K562 (cell line): ENCODE measurements around the gene SLC13A3. TPM values are rescaled to one million over a fixed set of nuclear protein-coding genes. Genes with fewer than 3 reads are reported as not detected.

Source experiments
- BCOR ChIP-seq: fragments of 450-650 bp; IDR thresholded peaks from 2 replicates; pipeline ENCODE4 v1.6.1; 2016
- CBX1 ChIP-seq: sonication (generic); IDR thresholded peaks from 2 replicates; pipeline ENCODE4 v1.6.1; 2016; ENCODE audit warnings: antibody characterized with exemption, low read depth, mild to moderate bottlenecking
- KDM1A ChIP-seq, 2 experiments: fragments of 450-650 bp; IDR thresholded peaks; 2 replicates each; pipeline ENCODE4 v1.6.1; 2016; ENCODE audit warnings: mild to moderate bottlenecking in 2 of 2
- MCM5 ChIP-seq: fragments of 450-650 bp; IDR thresholded peaks from 2 replicates; pipeline ENCODE4 v1.6.1; 2016; ENCODE audit warnings: low read depth
- MGA ChIP-seq: fragments of 450-650 bp; IDR thresholded peaks from 2 replicates; pipeline ENCODE4 v1.6.1; 2016; ENCODE audit warnings: mild to moderate bottlenecking, moderate library complexity
- MTA1 ChIP-seq: fragments of 450-650 bp; IDR thresholded peaks from 2 replicates; pipeline ENCODE4 v1.6.1; 2017; ENCODE audit warnings: borderline replicate concordance
- MYC ChIP-seq, 2 experiments: fragments of 250-450 bp in 1 of 2; sonication (Bioruptor Pico) in 1 of 2; IDR thresholded peaks; 2 replicates each; pipeline versions ENCODE4 v1.5.1 to v1.6.1; 2012 to 2021; ENCODE audit warnings: low read depth in 2 of 2, borderline replicate concordance in 1 of 2, improper control_type of control experiment in 1 of 2, low read length in 1 of 2, mild to moderate bottlenecking in 1 of 2, moderate library complexity in 1 of 2
- NCOA6 ChIP-seq: fragments of 450-650 bp; IDR thresholded peaks from 2 replicates; pipeline ENCODE4 v1.6.1; 2017; ENCODE audit warnings: mild to moderate bottlenecking
- POLR3G ChIP-seq: IDR thresholded peaks from 2 replicates; pipeline ENCODE4 v1.6.1; 2011; ENCODE audit not compliant: insufficient read length, insufficient replicate concordance; ENCODE audit errors: extremely low read depth
- RAD21 ChIP-seq, 2 experiments: fragments of 250-450 bp in 1 of 2; fragments of 450-650 bp in 1 of 2; sonication (Bioruptor Pico) in 1 of 2; formaldehyde crosslinking in 1 of 2; IDR thresholded peaks in 1 of 2; conservative IDR thresholded peaks in 1 of 2; 2 replicates each; pipeline versions ENCODE4 v1.4.0 to v1.8.0; 2020 to 2022; ENCODE audit warnings: mild to moderate bottlenecking in 2 of 2, moderate library complexity in 1 of 2
- RCOR1 ChIP-seq, 2 experiments: IDR thresholded peaks; 2 replicates each; pipeline ENCODE4 v1.6.1; 2012; ENCODE audit warnings: low read depth in 2 of 2, low read length in 2 of 2, borderline replicate concordance in 1 of 2, improper control_type of control experiment in 1 of 2
- SMARCA5 ChIP-seq: fragments of 450-650 bp; IDR thresholded peaks from 2 replicates; pipeline ENCODE4 v1.6.1; 2016
- TCF7 ChIP-seq: sonication (generic); IDR thresholded peaks from 2 replicates; pipeline ENCODE4 v1.6.1; 2016; ENCODE audit warnings: antibody characterized with exemption, borderline replicate concordance
- ZBTB49 ChIP-seq: sonication (generic); formaldehyde crosslinking; IDR thresholded peaks from 2 replicates; pipeline ENCODE4 v1.8.0; 2022; ENCODE audit warnings: missing genetic modification reagents, mild to moderate bottlenecking, borderline replicate concordance
- ZFP36 ChIP-seq: fragments of 150-350 bp; IDR thresholded peaks from 2 replicates; pipeline ENCODE4 v1.6.1; 2018; ENCODE audit warnings: low read length, low read depth; ENCODE audit not compliant: partially characterized antibody
- ZNF766 ChIP-seq: fragments of 200-800 bp; sonication (Bioruptor generic); conservative IDR thresholded peaks from 2 replicates; pipeline ENCODE4 v1.6.1; 2016; ENCODE audit warnings: missing genetic modification characterization, missing compliant biosample characterization
- polyA plus RNA-seq, 8 experiments: library from polyadenylated mRNA; depleted of rRNA in 4 of 8; stranded (reverse) in 5 of 8; unstranded in 3 of 8; fragments of >200 nt; fragmentation: Nextera tagmentation in 2 of 8; fragmentation: Illumina TruSeq in 1 of 8; extraction: Ambion mirVana in 2 of 8; extraction: Trizol in 1 of 8; gene quantifications; 2 replicates each; pipeline versions ENCODE4 v1.2.1 to v1.2.3, GENCODE V29; 2011 to 2014; ENCODE audit warnings: inconsistent platforms in 1 of 8, missing spikeins in 1 of 8
- total RNA-seq, 7 experiments: library from RNA; depleted of rRNA in 6 of 7; stranded (reverse); fragments of >200 nt in 6 of 7; fragmentation: Illumina TruSeq in 2 of 7; extraction: Trizol in 2 of 7; gene quantifications; 2 replicates each; pipeline versions ENCODE4 v1.2.1 to v1.2.3, GENCODE V29; 2011 to 2021; ENCODE audit warnings: low replicate concordance in 1 of 7

Gene SLC13A3
- total and polyA plus RNA-seq, 9 of the 15 experiments (the other 6 are each of a cell fraction or from before 2014, with no cell fraction given): 5.5 to 16.4 (median 8.5) TPM

DNA sequence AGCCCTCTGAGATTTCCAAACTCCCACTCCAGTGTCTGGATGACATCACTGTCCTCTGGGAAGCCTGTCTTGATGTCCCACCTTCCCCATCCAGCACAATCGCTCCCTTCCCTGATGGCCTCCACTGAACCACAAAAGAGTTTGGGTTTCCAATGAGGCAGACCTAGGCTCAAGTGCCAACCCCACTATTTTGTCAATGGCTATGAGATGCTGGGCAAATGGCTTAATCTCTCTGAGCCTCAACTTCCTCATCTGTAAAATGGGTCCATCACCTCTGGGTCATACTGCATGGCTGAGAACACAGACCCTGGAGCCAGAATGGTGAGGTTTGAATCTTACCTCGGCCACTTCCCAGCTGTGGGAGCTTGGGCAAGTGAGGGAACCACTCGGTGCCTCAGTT lies 11.7 kb downstream of the SLC13A3 start (continued):
- TF ChIP-seq MGA (no peak), CBX1 (0 out of 2 replicates have a peak, but pooled peaks have one; percentile 26), MCM5 (no peak), POLR3G (no peak), TCF7 (no peak), MYC (IDR thresholded peaks at IDR 0.05; ENCODE audit: low read depth, low read length) (no peak), MYC (CRISPR knock-in tag; IDR thresholded peaks at IDR 0.05; ENCODE audit: borderline replicate concordance, low read depth) (no peak), MTA1 (no peak), ZFP36 (no peak), NCOA6 (no peak), ZBTB49 (no peak), BCOR (peak; percentile 95), SMARCA5 (peak; percentile 74), KDM1A (IDR thresholded peaks at IDR 0.05) (peak; percentile 53 to 78), ZNF766 (CRISPR knock-in tag) (no peak), RCOR1 (IDR thresholded peaks at IDR 0.05; ENCODE audit: borderline replicate concordance in 1 of 2, low read depth in 2 of 2, low read length in 2 of 2) (peak in 1 of 2 experiments; percentile 48; a peak in 1 of 4 replicates), RAD21 (CRISPR knock-in tag; conservative IDR thresholded peaks at IDR 0.05 in 1 of 2, IDR thresholded peaks at IDR 0.05 in 1 of 2) (no peak)
